ENCODE results near the gene RABGAP1L.

GRCh38 chr1:174785510-174785909 lies 626.2 kb downstream of the RABGAP1L start:
- TF ChIP-seq, protein P1, sequence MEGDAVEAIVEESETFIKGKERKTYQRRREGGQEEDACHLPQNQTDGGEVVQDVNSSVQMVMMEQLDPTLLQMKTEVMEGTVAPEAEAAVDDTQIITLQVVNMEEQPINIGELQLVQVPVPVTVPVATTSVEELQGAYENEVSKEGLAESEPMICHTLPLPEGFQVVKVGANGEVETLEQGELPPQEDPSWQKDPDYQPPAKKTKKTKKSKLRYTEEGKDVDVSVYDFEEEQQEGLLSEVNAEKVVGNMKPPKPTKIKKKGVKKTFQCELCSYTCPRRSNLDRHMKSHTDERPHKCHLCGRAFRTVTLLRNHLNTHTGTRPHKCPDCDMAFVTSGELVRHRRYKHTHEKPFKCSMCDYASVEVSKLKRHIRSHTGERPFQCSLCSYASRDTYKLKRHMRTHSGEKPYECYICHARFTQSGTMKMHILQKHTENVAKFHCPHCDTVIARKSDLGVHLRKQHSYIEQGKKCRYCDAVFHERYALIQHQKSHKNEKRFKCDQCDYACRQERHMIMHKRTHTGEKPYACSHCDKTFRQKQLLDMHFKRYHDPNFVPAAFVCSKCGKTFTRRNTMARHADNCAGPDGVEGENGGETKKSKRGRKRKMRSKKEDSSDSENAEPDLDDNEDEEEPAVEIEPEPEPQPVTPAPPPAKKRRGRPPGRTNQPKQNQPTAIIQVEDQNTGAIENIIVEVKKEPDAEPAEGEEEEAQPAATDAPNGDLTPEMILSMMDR (tag by site-specific recombination; IDR thresholded peaks at IDR 0.05), result no peak
- TF ChIP-seq ZNF707 (tag by site-specific recombination; IDR thresholded peaks at IDR 0.05) (no peak), KLF7 (tag by site-specific recombination; IDR thresholded peaks at IDR 0.05; ENCODE audit: borderline replicate concordance) (no peak), ZNF624 (tag by site-specific recombination; IDR thresholded peaks at IDR 0.05) (no peak), REPIN1 (tag by site-specific recombination; IDR thresholded peaks at IDR 0.05; ENCODE audit: low read depth) (no peak)
- TF ChIP-seq, protein P2, sequence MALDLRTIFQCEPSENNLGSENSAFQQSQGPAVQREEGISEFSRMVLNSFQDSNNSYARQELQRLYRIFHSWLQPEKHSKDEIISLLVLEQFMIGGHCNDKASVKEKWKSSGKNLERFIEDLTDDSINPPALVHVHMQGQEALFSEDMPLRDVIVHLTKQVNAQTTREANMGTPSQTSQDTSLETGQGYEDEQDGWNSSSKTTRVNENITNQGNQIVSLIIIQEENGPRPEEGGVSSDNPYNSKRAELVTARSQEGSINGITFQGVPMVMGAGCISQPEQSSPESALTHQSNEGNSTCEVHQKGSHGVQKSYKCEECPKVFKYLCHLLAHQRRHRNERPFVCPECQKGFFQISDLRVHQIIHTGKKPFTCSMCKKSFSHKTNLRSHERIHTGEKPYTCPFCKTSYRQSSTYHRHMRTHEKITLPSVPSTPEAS (tag by site-specific recombination; IDR thresholded peaks at IDR 0.05), result no peak
- TF ChIP-seq, protein P3, sequence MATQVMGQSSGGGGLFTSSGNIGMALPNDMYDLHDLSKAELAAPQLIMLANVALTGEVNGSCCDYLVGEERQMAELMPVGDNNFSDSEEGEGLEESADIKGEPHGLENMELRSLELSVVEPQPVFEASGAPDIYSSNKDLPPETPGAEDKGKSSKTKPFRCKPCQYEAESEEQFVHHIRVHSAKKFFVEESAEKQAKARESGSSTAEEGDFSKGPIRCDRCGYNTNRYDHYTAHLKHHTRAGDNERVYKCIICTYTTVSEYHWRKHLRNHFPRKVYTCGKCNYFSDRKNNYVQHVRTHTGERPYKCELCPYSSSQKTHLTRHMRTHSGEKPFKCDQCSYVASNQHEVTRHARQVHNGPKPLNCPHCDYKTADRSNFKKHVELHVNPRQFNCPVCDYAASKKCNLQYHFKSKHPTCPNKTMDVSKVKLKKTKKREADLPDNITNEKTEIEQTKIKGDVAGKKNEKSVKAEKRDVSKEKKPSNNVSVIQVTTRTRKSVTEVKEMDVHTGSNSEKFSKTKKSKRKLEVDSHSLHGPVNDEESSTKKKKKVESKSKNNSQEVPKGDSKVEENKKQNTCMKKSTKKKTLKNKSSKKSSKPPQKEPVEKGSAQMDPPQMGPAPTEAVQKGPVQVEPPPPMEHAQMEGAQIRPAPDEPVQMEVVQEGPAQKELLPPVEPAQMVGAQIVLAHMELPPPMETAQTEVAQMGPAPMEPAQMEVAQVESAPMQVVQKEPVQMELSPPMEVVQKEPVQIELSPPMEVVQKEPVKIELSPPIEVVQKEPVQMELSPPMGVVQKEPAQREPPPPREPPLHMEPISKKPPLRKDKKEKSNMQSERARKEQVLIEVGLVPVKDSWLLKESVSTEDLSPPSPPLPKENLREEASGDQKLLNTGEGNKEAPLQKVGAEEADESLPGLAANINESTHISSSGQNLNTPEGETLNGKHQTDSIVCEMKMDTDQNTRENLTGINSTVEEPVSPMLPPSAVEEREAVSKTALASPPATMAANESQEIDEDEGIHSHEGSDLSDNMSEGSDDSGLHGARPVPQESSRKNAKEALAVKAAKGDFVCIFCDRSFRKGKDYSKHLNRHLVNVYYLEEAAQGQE (tag by site-specific recombination; IDR thresholded peaks at IDR 0.05), result no peak

All from HEK293 (cell line).